Left renal cortex interstitium (tissue), 4 donors: Measurements from ENCODE around the gene PROK1. TPM values are rescaled to one million over a fixed set of nuclear protein-coding genes. Genes with fewer than 3 reads are reported as not detected.

ENCODE experiments used
- DNase-seq, 4 donors: peaks; one replicate each; pipeline ENCODE4 v3.0.0-alpha.2; 2013; ENCODE audit warnings: low read depth in 4 of 4, low spot score in 2 of 4, missing footprints in 1 of 4
- polyA plus RNA-seq, 4 donors: library from polyadenylated mRNA; unstranded; fragments of 120-200 nt; gene quantifications; one replicate each; pipeline ENCODE4 v1.2.1, GENCODE V29; 2013; ENCODE audit not compliant: insufficient read length in 4 of 4

Gene PROK1
- polyA plus RNA-seq, 4 donors: 0.13 to 0.96 (median 0.41) TPM

DNA sequence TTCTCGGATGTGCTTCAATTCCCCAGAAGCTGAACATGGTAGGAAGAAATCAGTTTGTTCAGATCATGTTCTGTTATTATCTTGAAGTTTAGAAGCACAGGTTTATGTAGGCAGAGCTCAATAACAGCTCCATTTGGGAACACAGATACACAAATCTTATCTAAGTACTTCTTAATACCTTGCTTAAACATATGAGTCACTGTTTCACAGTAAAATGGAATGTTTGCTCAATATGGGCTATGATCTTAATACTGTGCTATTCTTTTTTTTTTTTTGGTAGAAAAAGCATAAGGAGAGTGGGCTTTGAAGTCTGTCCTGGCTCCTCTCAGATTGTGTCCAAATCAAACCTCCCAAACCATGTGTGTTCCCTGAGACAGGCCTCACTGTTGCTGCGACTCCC is 13.4 kb downstream of the PROK1 start:
- no peak for DNase-seq

DNA sequence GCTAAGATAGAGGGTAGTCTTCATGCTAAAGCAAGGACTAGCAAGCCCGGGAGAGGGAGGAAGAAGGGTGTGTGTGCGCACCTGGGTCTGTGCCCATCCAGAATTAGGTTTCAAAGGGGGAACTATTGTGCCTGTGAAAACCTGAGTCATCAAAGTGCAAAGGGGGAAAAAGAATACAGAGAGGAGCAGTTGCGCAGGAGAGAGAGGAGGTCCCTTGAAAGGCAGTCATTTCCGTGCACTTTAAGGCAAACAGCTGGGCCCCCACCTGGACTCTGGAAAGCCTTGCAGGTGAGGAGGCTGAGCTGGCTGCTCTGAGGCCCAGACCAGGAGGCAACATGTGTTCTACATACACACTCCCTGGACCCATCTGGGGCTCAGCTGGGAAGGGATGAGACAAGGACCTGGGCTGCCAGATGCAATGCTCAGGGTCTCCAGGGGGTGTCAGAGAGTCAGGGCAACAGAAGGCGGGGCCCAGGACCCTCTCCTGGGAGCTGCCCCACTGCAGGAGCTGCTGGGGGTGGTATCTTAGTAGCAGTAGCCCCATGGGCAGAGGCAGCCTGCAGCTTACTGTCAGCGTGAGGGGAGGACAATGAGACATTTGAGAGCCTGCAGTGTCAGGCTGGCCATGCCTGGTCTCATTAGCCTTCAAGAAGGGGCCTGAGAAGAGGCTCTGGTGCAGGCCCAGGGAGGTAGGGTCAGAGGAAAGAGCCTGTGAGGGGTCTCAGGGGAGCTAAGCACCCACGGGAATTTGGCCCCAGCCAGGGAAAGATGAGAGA is 14.3 kb downstream of the PROK1 start:
- no peak for DNase-seq

DNA sequence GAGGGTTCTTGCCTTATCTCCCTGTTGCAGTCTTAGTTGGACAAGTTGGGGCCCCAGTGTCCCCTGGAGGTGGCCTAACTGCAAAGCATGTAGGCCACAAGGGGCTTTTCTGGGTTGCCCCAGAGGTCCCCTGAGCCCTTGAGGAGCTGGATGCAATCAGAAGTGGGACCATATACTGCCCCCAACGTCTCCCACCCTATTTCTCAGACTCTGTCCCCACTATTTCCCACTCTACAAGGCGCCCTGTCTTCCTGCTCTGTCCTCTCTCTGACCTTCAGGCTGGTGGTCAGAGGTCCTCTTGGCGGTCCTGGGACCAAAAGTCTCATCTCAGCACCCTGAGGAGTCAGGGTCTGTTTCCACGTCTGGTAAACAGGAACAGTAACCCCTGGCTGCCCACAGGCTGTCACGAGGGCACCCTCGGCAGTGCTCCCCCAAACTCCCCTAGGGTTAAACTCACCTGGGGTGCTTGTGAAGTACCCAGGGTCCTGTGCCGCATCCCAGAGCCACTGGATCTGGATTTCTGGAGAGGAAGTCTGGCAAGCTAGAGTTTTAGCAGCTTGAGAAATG is 14.9 kb downstream of the PROK1 start:
- no peak for DNase-seq

DNA sequence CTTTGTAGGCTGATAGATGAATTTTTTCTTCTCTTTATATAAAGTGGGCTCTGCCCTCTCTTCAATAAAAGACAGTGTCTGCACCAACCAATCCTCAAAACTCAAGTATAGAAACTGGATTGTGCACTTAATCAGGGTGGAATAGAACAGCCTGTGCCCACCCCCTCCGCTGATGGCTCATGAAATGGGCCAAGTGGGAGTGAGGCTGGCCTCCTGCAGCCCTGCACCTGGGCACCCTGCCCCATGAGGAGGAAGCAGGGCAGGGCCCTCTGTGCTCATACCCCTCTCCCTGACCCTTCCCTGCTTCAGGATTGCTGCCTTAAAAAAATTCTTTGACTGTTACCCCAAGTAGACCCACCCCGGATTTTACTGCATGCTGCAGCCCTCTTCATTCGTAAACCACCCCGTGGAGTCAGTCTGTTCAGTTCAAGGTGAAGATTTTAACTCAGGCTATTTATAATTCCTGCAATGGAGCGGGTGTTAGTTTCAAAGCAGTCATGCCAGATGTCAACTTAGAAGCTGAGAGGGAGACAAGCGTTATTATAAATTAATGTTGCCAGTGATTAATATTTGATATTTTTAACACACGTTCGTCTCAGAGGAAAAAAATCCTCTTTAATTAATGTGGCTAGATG is 15.8 kb downstream of the PROK1 start:
- DNase-seq: no peak

DNA sequence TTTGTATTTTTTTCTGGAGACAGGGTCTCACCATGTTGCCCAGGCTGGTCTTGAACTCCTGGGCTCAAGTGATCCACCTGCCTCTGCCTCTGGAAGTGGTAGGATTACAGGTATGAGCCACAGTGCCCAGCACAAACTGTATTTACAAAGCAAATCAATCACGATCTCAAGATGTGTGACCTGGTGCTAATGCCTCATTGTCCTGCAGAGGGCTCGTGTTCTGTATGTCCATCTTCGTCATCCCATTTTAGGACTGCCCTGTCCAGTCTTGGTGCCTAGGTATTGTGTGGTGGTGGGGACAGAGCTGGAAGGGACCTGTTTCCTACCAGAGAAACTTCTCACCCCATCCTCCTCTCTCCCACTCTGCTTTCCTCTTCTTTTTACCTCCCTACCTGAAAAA is 20.2 kb downstream of the PROK1 start:
- DNase-seq: no peak

DNA sequence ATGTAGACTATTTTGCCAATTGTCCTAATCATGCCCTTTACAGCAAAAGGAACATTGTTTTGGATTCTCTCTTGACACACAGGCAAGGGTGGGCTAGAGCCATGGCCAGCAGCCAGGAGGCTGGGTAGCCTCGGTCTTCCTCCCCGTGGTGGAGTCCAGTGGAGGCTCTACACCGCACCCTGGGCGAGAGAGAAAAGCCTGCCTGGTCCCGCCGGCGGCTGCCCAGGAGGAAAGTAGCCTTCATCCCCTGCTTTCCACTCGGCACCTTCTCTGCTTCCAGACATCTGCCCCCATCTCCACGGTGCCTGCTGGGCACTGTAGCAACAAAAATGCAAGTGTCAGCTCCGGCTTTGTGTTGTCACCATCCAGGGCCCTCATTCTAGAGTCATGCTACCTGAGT is 21.6 kb downstream of the PROK1 start:
- no peak for DNase-seq

DNA sequence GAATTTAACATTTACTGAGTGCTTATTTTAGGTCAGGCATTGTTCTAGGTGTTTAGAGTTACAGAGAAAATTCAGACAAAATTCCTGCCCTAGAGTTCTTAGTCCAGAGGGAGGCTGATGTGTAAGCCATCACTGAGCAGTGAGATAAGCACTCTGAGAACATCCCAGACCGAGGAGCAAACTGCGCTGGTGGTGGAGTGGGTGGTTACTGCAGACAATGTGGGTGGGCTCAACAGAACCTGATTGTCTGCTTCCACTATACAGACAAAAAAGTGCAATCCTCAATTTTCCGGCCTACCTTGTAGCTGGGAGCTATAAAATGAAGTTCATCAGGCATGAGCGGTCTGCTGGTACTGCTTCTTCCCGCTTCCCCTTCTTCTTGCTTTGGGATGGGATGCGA is 23.5 kb downstream of the PROK1 start:
- no peak for DNase-seq

DNA sequence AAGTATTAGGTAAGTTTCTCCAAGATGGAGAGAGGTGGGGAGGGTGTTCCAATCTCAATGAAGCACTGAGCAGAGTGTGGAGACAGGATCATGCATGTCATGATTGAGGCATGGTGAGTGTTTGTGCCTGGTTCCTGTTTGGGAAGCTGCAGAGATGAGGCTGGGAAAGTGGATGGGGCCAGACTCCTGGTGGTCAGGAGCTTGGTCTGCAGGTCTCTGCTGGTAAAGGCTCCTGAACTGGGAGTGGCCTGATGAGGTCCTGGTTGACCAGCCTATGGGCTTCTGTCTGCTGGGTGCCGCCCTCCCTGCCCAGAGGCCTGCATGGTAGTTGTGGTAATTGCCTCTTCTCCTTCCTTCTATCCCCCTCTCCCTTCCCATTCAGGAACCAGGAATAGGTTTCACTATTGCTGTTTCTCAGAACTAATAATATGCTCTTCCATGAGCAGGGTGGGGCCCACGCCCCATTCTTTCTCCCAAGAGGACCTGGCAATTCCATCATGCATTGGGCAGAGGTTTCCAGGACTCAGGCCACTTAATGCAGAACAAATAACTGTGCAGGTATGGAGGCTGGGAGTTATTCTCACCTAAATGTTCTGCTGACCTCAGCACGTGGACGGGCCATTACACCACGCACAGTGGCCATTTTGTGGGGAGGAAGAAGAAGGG is 24.5 kb downstream of the PROK1 start:
- DNase-seq: no peak

DNA sequence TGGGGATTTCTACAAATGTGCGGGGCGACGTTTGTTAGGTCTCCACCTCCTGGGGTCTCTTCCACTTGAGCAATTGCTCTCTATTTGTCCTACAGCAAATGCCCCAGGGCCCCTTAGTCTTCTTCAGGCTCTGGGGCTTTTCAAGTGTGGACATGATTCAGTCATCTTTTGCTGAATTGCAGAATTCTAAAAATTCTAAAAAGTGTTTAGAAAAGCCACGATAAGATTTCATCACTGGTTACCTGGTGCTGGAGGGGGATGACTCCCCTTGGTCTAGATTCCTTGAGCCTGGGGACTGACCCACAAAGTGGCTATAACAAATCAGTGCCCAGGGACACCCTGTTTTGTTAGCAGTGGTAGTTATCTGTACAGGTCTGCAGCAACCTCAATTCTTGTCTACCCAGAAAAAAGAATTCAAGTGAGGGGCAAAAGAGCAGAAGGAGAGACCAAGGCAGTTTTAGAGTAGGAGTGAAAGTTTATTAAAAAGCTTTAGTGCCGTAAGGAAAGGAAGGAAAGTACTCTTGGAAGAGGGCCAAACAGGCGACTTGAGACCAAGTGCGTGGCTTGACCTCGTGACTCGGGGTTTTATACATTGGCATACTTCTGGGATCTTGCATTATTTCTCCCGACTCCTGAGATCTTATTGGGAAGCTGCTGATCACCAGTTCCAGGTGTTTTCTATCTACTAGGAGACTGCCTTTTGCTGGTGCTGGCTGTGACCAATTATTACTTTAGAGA is 25.2 kb downstream of the PROK1 start:
- no peak for DNase-seq

DNA sequence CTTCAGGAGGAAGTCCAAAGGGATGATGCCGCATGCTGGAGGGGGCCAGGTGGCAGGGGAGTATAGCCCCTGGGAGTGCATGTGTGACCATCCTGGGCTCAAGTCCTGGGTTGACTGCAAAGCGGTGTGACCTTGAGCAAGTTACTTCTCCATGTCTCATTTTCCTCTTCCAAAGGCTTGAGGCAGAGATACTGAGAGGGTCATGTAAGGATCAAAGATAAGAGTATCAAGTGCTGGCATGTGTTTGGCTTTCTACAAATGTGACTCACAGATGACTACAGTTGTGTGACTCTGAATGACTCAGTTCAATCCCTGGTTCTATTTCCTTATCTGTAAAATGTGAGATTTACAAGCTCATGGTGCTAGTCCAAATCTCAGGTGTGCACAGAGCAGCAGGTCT is 26.1 kb downstream of the PROK1 start:
- DNase-seq: no peak

DNA sequence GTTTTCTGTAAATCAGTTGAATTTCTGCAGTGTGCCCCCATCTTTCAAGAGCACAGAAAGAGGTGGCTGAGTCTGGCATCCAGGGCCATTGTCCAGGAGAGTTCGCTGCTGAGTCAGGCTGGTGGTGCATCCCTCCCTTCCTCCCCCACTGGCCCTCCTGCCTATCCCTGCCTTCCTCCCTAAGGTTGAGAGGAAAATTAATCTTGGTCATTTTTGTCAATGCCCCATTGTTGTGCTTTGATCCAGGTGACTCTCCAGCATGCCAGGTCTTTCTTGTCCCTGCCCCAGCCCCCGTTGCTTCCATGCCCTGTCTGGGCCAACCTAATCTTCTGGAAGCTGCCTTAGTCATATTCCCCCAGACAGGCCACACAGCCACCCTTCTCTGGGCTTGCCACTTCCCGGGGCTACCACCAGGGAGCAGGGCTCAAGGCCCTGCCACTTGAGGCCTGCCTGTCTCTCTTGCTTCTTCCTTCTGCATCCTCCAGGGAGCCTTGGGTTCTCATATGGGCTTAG is 26.6 kb downstream of the PROK1 start:
- DNase-seq: no peak

DNA sequence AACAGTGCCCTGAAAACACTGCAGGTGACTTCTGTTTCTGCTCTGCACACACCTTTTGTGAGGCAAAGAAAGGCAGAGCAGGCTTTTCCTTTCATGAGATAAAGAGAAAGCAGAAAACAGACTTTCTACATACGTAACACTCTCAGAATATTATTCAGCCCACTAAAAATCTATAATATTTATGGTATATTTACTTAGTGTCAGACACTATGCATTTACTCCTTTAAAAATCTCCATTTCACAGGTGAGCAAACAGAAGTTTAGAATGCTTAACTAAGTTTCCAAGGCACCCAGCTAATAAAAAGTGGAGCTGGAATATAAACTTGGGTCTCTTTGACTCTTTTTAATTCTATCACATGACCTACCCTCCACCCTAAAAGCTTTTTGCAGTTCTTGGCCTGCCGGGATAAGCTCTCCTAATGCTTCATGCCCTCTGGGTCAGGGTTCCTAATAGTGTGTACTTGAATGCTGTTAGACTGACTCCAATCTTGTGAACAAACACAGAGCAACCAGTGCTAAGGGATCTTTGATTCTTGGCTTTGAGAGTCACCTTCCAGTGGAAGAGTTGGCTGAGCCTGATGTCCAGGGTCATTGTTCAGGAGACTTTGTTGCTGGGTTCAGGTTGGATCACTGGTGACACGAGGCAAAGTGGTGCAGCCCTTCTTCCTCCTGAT is 27.2 kb downstream of the PROK1 start:
- DNase-seq: no peak

DNA sequence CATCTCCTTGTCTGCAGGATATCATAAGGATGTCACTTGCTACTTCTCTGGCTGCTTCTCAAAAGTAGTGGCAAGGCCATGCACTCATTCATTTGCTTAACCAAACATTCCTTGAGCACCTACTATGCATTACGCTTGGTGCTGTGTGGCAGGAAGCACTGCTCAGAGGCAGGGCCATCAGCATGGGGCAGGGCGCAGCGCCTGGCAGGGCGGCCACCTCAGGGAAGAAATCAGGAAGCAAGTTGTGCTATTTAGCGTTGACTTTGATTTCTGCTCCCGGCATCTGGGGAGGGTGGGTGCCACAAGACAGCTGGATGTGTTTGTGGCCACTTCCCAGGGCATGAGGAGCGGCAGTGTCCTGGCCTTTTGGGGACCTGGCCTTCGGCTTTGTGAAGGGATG is 27.9 kb downstream of the PROK1 start:
- DNase-seq: no peak

DNA sequence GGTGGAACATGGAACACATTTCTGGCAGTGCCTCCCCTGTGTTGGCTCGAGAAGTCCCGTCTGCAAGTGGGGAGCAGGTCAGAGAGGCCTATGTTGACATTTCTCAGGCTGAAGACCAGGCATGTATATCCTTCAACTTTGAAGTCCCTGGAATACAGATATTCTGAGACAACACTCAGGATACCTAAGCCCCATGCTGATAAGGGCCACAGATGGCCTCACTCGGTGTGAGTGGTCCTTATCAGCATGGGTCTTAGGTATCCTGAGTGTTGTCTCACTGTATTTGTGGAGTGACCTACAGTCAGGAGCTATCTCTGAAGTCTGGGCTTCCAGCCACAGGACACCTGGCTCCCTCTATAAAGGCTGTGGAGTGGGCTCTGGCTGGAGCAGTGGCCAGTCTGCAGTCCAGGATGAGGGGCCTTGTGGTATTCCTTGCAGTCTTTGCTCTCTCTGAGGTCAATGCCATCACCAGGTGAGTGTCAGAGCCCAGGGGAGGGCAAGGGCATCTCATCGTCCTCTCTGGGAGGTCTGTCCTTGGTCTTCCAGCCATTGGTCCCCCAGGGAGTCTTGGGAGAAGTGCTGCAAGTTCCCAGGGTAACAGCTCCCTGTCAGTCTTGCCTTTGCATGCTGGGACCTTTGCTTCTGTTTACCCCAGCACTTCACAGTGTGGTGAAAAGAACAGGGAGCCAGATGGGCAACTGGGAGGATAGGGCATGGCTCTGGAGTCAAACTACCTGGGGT is 29.6 kb downstream of the PROK1 start:
- no peak for DNase-seq

DNA sequence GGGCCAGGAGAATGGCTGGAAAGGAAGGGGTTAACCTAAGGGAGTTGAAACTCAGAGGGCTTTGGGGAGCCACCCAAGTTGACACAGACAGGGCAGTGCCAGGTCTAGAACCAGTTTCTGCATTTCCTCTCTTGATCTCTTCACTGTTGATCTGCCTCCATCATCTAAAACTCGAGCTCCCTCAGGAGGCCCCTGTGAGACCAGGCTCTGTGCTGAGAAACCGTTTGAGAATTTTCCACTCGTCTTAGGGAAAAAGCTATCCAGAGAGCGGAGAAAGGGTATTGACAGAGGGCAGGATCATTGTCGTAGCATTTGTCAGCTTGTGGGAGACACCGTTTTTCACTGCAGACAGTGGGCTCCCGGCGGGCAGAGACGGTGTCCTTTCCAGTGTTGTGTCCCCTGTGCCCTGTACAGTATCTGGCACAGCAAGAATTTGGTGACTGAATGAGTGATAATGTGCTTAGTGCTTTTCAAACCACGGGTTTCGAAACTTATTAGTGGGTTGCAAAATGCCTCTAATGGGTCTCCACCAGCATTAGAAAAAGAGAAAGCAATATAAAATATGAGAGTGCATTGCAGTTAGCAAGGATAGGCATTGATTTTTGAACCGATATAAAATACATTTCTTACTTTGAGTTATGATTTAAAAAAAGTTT is 31.1 kb downstream of the PROK1 start:
- DNase-seq: no peak

DNA sequence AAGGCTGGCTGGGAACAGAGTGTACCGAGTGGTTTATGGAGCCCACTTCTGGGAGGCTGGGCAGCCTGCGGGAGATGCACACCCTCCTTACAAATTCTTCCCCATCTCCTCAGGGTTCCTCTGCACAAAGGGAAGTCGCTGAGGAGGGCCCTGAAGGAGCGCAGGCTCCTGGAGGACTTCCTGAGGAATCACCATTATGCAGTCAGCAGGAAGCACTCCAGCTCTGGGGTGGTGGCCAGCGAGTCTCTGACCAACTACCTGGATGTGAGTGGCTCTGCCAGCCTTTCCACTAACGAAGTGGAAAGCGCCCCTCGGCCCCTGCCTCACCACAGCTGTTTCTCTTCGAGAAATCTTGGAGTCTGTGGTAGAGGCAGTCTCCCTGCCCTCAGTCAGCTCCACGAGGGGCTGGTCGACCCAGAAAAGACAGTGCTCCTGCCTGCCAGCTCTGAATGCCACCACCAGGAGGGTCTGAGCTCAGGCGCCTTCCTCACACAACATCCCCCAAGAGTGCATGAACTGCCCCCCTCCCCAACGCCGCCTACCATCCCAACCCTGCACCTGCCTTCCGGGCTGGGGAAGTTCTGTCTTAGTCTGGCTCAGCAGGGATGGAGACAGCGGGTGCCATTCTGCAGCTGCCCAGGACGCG is 31.8 kb downstream of the PROK1 start:
- no peak for DNase-seq

DNA sequence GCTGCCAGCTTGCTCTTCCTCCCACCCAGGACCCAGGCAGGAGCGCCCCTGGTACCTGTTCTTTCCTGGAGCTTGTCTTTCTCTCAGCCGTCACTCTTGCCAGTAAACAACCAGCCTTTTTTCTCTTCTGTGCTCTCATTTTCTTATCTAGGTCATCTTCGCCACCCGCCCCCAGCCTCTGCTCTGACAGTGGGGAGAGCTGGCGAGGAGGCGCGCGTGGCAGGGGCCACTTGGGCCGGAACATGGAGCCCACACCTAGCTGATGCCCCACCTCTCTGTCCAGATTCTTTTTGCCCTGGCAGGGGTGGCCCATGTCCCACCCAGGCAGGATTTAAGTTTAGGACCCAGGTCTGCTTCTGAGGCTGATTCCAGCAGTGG is 32.3 kb downstream of the PROK1 start:
- DNase-seq: no peak

DNA sequence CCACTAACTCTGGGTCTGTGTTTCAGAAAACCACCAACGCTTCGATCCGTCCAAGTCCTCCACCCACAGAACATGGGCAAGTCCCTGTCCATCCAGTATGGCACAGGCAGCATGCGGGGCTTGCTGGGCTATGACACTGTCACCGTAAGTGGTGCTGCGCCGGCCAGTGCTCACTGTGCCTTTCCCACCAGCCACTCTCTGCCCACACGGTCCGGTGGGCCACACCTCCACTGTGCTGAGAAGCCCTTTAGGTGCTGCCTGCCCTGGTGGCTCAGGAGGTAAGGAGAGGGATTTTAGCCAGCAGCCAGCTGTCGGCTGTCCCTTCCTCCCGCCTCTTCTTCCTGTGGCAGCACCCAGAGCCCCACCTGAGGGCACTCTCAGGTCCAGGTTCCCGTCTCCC is 33.9 kb downstream of the PROK1 start:
- DNase-seq: no peak

DNA sequence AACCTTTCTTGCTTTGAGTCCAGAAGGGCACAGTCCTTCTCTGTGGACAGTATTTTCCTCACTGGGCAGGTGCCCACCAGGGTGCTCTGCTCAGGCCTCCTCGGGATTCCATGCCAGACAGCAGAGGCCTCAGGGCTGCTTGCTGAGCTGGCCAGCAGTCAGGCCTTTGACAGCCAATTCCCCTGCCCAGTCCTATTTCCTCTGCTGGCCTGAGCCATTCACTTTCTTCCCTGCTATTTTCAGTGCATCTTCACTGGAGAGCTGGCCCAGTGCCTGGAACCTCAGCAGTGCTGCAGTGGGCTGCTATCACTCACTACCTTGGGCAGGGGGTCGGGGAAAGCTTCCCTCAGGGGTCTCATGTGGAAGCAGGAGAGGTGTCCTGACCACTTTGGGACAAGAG is 34.8 kb downstream of the PROK1 start:
- DNase-seq: no peak
